Measurements from ENCODE around the gene GCHFR. TPM values are rescaled to one million over a fixed set of nuclear protein-coding genes. Genes with fewer than 3 reads are reported as not detected.

The GCHFR gene
- total RNA-seq (2014; rRNA removed; shearing (Covaris generic)): 0.22 and 1.4 TPM in 2 replicates

GRCh38 chr15:40763801-40764628 lies at the start of gene GCHFR:
GCHFR (plus strand) TSS chr15:40764068; CDS start chr15:40764181, 113 bp downstream.
- H3K4me1 ChIP-seq (replicated peaks): peaks cover 65% of the 10 kb centered on the region
- no peaks in the 10 kb centered on the region for H3K9me3 ChIP-seq (replicated peaks)
- no peak within 1 kb of the TSS for H3K27ac ChIP-seq
- peak; percentile 65 to 71 for DNase-seq (ENCODE audit: low read depth in 1 of 2, low spot score in 2 of 2)
- H3K27me3 ChIP-seq (replicated peaks): no peaks in the 10 kb centered on the region
- peak within 1 kb of the TSS; percentile 20 for H3K4me3 ChIP-seq
- peaks cover 19% of the 10 kb centered on the region for H3K36me3 ChIP-seq

DNA sequence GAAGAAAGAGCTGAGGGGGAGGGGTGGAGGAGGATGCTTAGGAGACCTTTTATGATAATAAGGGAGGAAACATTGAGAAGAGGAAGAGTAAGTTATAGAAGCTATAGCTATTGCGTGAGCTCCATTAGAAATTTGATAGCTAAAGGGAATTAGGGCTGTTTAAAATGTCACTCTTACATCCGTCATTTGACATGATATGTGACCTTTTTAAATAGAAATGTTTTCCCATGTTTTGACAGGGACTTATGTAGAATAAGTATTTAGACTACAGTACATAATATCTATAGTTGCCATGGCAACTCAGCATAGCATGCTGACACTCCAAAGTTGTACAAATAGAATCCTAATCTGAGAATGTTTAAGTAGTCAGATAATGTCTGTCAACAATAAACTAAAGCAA lies 49.7 kb upstream of the GCHFR start:
- DNase-seq (ENCODE audit: low read depth in 1 of 2, low spot score in 2 of 2): no peak
- no peak overlapping the region for H3K4me3 ChIP-seq
- no peaks in the 10 kb centered on the region for H3K9me3 ChIP-seq (replicated peaks)

GRCh38 chr15:40716165-40716564 lies 47.7 kb upstream of the GCHFR start:
- no peaks in the 10 kb centered on the region for H3K27me3 ChIP-seq (replicated peaks)
- no peaks in the 10 kb centered on the region for H3K9me3 ChIP-seq (replicated peaks)
- H3K27ac ChIP-seq: no peak overlapping the region
- no peak for DNase-seq (ENCODE audit: low read depth in 1 of 2, low spot score in 2 of 2)
- peaks cover 75% of the 10 kb centered on the region for H3K36me3 ChIP-seq
- H3K4me1 ChIP-seq (replicated peaks): no peaks in the 10 kb centered on the region
- H3K4me3 ChIP-seq: no peak overlapping the region

More for the DNA sequence above, 49.7 kb upstream of the GCHFR start:
- Histone ChIP-seq H3K4me1 (replicated peaks) (no peaks in the 10 kb centered on the region), H3K27me3 (replicated peaks) (no peaks in the 10 kb centered on the region), H3K36me3 (peaks cover 73% of the 10 kb centered on the region), H3K27ac (no peak overlapping the region)

DNA sequence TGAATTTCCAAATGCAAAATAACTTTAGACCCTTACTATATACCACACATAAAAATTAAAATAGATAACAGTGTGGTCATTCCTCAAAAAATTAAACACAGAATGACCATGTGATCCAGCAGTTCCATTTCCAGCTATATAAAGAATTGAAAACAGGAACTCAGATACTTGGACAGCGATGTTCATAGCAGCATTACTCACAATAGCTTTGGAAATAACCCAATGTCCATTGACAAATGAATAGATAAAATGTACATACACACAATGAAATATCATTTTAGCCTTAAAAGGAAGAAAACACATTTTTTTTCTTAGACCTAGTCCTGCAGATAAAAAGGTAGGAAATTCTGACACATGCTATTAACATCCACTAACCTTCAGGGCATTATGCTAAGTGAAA lies 42.2 kb upstream of the GCHFR start:
- H3K4me1 ChIP-seq (replicated peaks): no peaks in the 10 kb centered on the region

DNA sequence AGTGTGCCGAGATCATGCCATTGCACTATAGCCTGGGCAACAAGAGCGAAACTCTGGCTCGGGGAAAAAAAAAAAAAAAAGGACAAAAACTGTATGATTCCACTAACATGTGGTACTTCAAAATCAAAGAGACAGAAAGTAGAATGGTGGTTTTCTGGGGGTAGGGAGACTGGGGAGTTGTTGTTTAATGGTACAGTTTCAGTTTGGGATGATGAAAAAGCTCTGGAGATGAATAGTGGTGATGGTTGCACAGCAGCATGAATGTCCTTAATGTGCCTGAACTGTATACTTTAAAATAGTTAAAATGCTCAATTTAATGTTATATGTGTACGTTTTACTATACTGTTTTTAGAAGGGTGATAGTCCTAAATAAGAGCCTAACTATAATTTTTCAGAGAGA lies 41.5 kb upstream of the GCHFR start:
- Histone ChIP-seq H3K27ac (no peak overlapping the region), H3K4me1 (replicated peaks) (no peaks in the 10 kb centered on the region), H3K9me3 (replicated peaks) (no peaks in the 10 kb centered on the region), H3K27me3 (replicated peaks) (no peaks in the 10 kb centered on the region), H3K36me3 (peaks cover 58% of the 10 kb centered on the region), H3K4me3 (no peak overlapping the region)
- no peak for DNase-seq (ENCODE audit: low read depth in 1 of 2, low spot score in 2 of 2)

More for the DNA sequence above, 42.2 kb upstream of the GCHFR start:
- no peak for DNase-seq (ENCODE audit: low read depth in 1 of 2, low spot score in 2 of 2)
- no peak overlapping the region for H3K27ac ChIP-seq
- H3K9me3 ChIP-seq (replicated peaks): no peaks in the 10 kb centered on the region
- no peaks in the 10 kb centered on the region for H3K27me3 ChIP-seq (replicated peaks)
- H3K36me3 ChIP-seq: peaks cover 63% of the 10 kb centered on the region
- no peak overlapping the region for H3K4me3 ChIP-seq

GRCh38 chr15:40722934-40723333 lies 40.9 kb upstream of the GCHFR start:
- Histone ChIP-seq H3K4me3 (no peak overlapping the region), H3K36me3 (peaks cover 54% of the 10 kb centered on the region), H3K9me3 (replicated peaks) (no peaks in the 10 kb centered on the region), H3K27me3 (replicated peaks) (no peaks in the 10 kb centered on the region), H3K27ac (no peak overlapping the region), H3K4me1 (replicated peaks) (no peaks in the 10 kb centered on the region)
- no peak for DNase-seq (ENCODE audit: low read depth in 1 of 2, low spot score in 2 of 2)

DNA sequence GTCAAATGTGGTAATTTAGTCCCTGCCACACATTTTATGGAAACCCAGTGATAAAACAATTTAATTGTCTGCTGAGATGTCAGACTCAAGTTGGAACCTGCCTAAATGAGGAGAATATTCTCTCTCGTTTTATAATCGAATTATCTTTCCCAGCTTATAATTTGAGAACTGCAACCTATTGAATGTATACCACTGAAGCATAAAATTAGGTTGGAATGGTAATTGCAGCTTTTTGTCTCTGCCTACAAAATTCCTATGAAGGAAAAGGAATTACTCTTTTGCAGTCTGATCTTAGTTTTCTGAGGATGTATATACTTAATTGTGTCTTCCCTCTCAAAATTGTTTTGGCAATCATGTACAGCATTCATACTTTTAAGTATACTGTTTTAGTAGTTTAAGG lies 39.9 kb upstream of the GCHFR start:
- Histone ChIP-seq H3K4me1 (replicated peaks) (no peaks in the 10 kb centered on the region), H3K4me3 (no peak overlapping the region), H3K27me3 (replicated peaks) (no peaks in the 10 kb centered on the region), H3K36me3 (peaks cover 56% of the 10 kb centered on the region), H3K9me3 (replicated peaks) (no peaks in the 10 kb centered on the region), H3K27ac (no peak overlapping the region)
- no peak for DNase-seq (ENCODE audit: low read depth in 1 of 2, low spot score in 2 of 2)

GRCh38 chr15:40731034-40731433 lies 32.8 kb upstream of the GCHFR start:
- H3K36me3 ChIP-seq: peaks cover 77% of the 10 kb centered on the region
- H3K9me3 ChIP-seq (replicated peaks): no peaks in the 10 kb centered on the region
- H3K27ac ChIP-seq: no peak overlapping the region
- no peak overlapping the region for H3K4me3 ChIP-seq
- H3K27me3 ChIP-seq (replicated peaks): no peaks in the 10 kb centered on the region
- DNase-seq (ENCODE audit: low read depth in 1 of 2, low spot score in 2 of 2): no peak
- H3K4me1 ChIP-seq (replicated peaks): no peaks in the 10 kb centered on the region

- Histone ChIP-seq H3K4me1 (replicated peaks) (no peaks in the 10 kb centered on the region), H3K27ac (no peak overlapping the region), H3K9me3 (replicated peaks) (no peaks in the 10 kb centered on the region), H3K36me3 (peaks cover 98% of the 10 kb centered on the region), H3K4me3 (no peak overlapping the region), H3K27me3 (replicated peaks) (no peaks in the 10 kb centered on the region)
- DNase-seq (ENCODE audit: low read depth in 1 of 2, low spot score in 2 of 2): no peak
Observed at GRCh38 chr15:40736575-40736974, 27.3 kb upstream of the GCHFR start.

- Histone ChIP-seq H3K27ac (no peak overlapping the region), H3K27me3 (replicated peaks) (no peaks in the 10 kb centered on the region), H3K4me1 (replicated peaks) (no peaks in the 10 kb centered on the region), H3K4me3 (no peak overlapping the region), H3K9me3 (replicated peaks) (no peaks in the 10 kb centered on the region), H3K36me3 (peaks cover 98% of the 10 kb centered on the region)
- DNase-seq (ENCODE audit: low read depth in 1 of 2, low spot score in 2 of 2): no peak
Observed at GRCh38 chr15:40737048-40737447, 26.8 kb upstream of the GCHFR start.

- H3K4me3 ChIP-seq: no peak overlapping the region
- H3K27me3 ChIP-seq (replicated peaks): no peaks in the 10 kb centered on the region
- H3K36me3 ChIP-seq: peaks cover 98% of the 10 kb centered on the region
- no peak for DNase-seq (ENCODE audit: low read depth in 1 of 2, low spot score in 2 of 2)
- H3K9me3 ChIP-seq (replicated peaks): no peaks in the 10 kb centered on the region
- no peak overlapping the region for H3K27ac ChIP-seq
- H3K4me1 ChIP-seq (replicated peaks): no peaks in the 10 kb centered on the region
Observed at GRCh38 chr15:40739047-40739446, 24.8 kb upstream of the GCHFR start.

DNA sequence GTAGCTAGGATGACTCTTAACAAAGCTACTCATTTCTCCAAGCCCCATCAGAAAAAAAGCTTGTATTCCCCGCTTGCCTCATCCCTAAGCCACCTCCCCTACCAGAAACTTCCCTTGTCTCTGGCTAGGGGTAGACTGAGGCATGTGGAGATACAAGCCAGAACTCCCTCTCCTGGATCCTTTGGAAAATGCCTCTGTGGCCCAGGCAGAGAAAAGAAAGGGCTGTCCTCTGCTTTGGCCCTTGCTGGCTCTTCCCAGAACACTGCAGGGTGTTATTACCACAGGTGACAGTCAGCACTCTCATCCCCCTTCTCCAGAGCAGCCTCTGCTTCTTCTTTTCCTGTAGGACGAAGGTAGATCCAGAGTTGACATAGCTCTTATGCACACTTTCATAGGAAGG lies 24.0 kb upstream of the GCHFR start:
- no peaks in the 10 kb centered on the region for H3K4me1 ChIP-seq (replicated peaks)
- H3K27me3 ChIP-seq (replicated peaks): no peaks in the 10 kb centered on the region
- no peak overlapping the region for H3K27ac ChIP-seq
- H3K36me3 ChIP-seq: peaks cover 100% of the 10 kb centered on the region
- DNase-seq (ENCODE audit: low read depth in 1 of 2, low spot score in 2 of 2): no peak
- no peaks in the 10 kb centered on the region for H3K9me3 ChIP-seq (replicated peaks)
- no peak overlapping the region for H3K4me3 ChIP-seq

- Histone ChIP-seq H3K9me3 (replicated peaks) (no peaks in the 10 kb centered on the region), H3K27me3 (replicated peaks) (no peaks in the 10 kb centered on the region), H3K4me3 (no peak overlapping the region), H3K4me1 (replicated peaks) (no peaks in the 10 kb centered on the region), H3K27ac (no peak overlapping the region), H3K36me3 (peaks cover 83% of the 10 kb centered on the region)
- DNase-seq (ENCODE audit: low read depth in 1 of 2, low spot score in 2 of 2): no peak
Observed at GRCh38 chr15:40743485-40743901, 20.4 kb upstream of the GCHFR start.

DNA sequence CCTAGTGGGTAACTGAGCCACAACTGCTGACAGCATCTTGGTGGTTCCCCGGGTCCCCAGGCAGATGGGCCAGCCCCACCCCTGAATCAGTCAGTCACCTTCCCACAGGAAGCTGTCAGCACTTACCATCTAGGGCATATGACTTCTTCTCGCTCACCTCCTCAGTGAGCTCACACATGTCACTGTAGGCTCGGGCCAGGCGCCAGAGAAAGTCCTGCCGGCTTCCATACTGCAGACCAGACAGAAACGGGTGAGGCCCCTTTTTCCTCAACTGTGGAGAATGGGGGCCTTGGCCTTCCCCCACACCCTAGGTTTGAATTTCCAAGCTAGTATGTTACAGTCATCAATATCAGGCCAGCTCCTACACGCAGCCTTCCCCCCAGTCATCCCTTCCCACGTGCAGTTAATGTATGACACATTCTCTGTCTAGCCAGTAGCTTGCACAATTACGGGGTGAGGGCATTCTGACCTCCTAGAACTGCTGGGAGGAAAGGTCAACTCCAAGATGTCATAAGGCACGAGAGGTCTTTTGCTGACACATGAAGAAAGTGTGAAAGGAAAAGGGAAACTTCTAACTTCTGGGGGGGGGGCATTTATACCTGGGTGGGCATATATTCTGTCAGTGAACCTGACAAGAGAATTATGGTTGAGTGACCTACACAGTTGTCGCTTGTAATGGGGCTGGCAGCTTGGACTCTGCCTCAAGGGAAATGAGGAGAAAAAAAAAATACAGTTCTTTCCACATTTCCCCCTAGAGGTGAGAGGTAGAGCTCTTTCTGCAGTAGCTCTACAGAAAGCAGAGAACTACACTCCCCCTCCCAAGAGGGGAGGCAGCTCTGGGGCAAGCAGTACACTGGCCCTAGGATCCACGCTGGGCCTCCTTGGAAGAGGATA lies 19.7 kb upstream of the GCHFR start:
- H3K4me3 ChIP-seq: no peak overlapping the region
- H3K27ac ChIP-seq: no peak overlapping the region
- H3K9me3 ChIP-seq (replicated peaks): no peaks in the 10 kb centered on the region
- no peak for DNase-seq (ENCODE audit: low read depth in 1 of 2, low spot score in 2 of 2)
- no peaks in the 10 kb centered on the region for H3K4me1 ChIP-seq (replicated peaks)
- peaks cover 79% of the 10 kb centered on the region for H3K36me3 ChIP-seq
- no peaks in the 10 kb centered on the region for H3K27me3 ChIP-seq (replicated peaks)

Measured in SJSA1 (cell line).